ENCODE data around the gene RNF167. TPM values are rescaled to one million over a fixed set of nuclear protein-coding genes. Genes with fewer than 3 reads are reported as not detected.

The RNF167 gene
- total and polyA plus RNA-seq, 2 of the 8 experiments (the other 6 are each of a cell fraction or from before 2014, with no cell fraction given), result 140 to 281 TPM

DNA sequence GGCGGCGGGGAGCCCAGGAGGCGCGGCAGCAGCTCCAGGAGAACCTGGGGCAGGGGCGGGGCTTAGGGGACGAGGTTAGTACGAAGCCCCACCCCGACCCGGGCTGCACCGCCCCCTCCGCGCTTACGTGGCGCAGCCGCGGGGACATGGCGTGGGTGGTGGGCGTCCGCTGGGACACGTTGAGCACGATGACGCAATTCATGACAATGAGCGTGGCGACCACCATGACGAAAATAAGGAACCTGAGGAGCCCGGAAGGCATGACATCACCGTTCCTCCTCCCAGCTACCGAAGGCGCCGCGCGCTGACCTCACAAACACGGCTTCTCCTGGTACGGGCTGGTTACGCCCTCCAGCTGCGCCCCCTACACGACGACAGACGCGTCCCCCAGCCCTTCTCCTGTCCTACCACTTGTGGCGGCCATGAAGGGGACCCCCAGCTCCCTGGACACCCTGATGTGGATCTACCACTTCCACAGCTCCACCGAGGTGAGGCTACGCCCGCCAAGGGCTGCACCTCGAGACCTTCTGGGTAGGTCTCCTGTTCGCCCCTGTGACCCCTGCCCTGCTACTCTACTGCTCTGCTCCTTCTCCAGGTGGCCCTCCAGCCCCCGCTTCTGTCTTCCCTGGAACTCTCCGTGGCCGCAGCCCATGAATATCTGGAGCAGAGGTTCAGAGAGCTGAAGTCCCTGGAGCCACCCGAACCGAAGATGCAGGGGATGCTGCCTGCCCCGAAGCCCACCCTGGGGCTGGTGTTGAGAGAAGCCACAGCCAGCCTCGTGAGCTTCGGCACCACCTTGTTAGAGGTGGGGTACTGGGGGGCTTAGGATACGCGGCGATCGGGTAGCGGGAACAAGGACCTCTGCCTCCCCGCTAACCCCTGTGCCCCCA is 40.5 kb upstream of the RNF167 start, which contains the start of gene C17orf107:
C17orf107 (plus strand) TSS at position 196 of the 890 bp plus-strand sequence; CDS start at position 423, 227 bp downstream.
- Histone ChIP-seq H4K91ac (replicated peaks; ENCODE audit: insufficient read length, low read length) (no peak within 1 kb of the TSS), H2AFZ (ENCODE audit: low read length) (no peak within 1 kb of the TSS; the same call in 1 of the 2 replicates), H2BK20ac (ENCODE audit: low read length) (no peak within 1 kb of the TSS), H3K9ac (replicated peaks in 1 of 4; ENCODE audit: extremely low read depth in 1 of 4, low read depth in 3 of 4, low read length in 3 of 4) (no peak within 1 kb of the TSS; a peak in 1 of 7 replicates), H3K9me3 (ENCODE audit: insufficient read depth in 2 of 2, low read depth in 1 of 2, low read length in 1 of 2) (no peaks in the 10 kb centered on the region), H3K56ac (replicated peaks; ENCODE audit: insufficient read length, low read depth, low read length) (no peak within 1 kb of the TSS), H2BK12ac (ENCODE audit: low read depth, low read length) (0 out of 2 replicates have a peak within 1 kb of the TSS, but pooled peaks have one; percentile 17), H4K5ac (ENCODE audit: insufficient read length, low read depth, low read length) (no peak within 1 kb of the TSS), H3K79me1 (ENCODE audit: low read depth, low read length) (no peaks in the 10 kb centered on the region), H2BK5ac (ENCODE audit: low read depth, low read length) (no peak within 1 kb of the TSS), H4K20me1 (replicated peaks in 1 of 2; ENCODE audit: control insufficient read depth in 1 of 2, insufficient read depth in 2 of 2, low read length in 2 of 2) (peaks cover 0 to 8% of the 10 kb centered on the region in 2 experiments), H2BK15ac (ENCODE audit: low read length) (peak within 1 kb of the TSS; percentile 61; the same call in 1 of the 2 replicates), H3K4me2 (ENCODE audit: insufficient read depth in 1 of 2, low read depth in 2 of 2, low read length in 2 of 2) (peak within 1 kb of the TSS; percentile 51 to 73), H3K4me3 (ENCODE audit: extremely low read depth in 1 of 4, insufficient read depth in 2 of 4, low read depth in 3 of 4, low read length in 4 of 4) (peak within 1 kb of the TSS; percentile 22 to 58 (median 40); a peak in 7 of 8 replicates), H3K4me1 (replicated peaks in 1 of 4; ENCODE audit: control insufficient read depth in 3 of 4, insufficient read depth in 4 of 4, low read length in 3 of 4) (peaks cover 0 to 13% (median 4%) of the 10 kb centered on the region in 4 experiments; a peak in 6 of 7 replicates), H3K23me2 (ENCODE audit: low read depth, low read length) (peaks cover 3% of the 10 kb centered on the region; the same call in 1 of the 2 replicates), H2BK120ac (replicated peaks; ENCODE audit: low read depth, low read length) (no peak within 1 kb of the TSS), H3K79me2 (ENCODE audit: control insufficient read depth in 1 of 2, insufficient read depth in 2 of 2, low read length in 2 of 2) (no peaks in the 10 kb centered on the region), H3K36me3 (ENCODE audit: control insufficient read depth in 2 of 4, insufficient read depth in 4 of 4, low read length in 3 of 4) (peaks cover 0 to 10% (median 5%) of the 10 kb centered on the region in 4 experiments; a peak in 4 of 8 replicates), H2AK5ac (ENCODE audit: low read depth, low read length) (0 out of 2 replicates have a peak within 1 kb of the TSS, but pooled peaks have one; percentile 8), H3K4ac (replicated peaks; ENCODE audit: insufficient read length, low read depth, low read length) (no peak within 1 kb of the TSS), H3K27me3 (replicated peaks in 1 of 4; ENCODE audit: control insufficient read depth in 3 of 4, extremely low read depth in 1 of 4, insufficient read depth in 3 of 4, low read length in 3 of 4) (0 out of 7 replicates have a peak, but pooled peaks cover 0 to 2% (median 0%) of the 10 kb centered on the region in 4 experiments), H3K14ac (ENCODE audit: insufficient read length) (no peak within 1 kb of the TSS), H3K18ac (ENCODE audit: extremely low read depth, low read length) (no peak within 1 kb of the TSS), H3K27ac (ENCODE audit: low read depth, low read length) (no peak within 1 kb of the TSS), H3K23ac (ENCODE audit: insufficient read length) (no peak within 1 kb of the TSS), H4K8ac (ENCODE audit: extremely low read depth, insufficient read depth, low read length) (peak within 1 kb of the TSS; percentile 14)
- POLR2A ChIA-PET (ENCODE audit: partially characterized antibody), result interaction anchor here (0.7 to 6.4 kb wide), 18 partner anchors 9 to 195 kb away, joined by 3 to 49 read pairs (median 4); partner anchors contain the start of genes MED11, PELP1, PFN1 and PLD2
- TF ChIP-seq CREB1 (IDR thresholded peaks at IDR 0.05), result peak; percentile 79
- no peak for TF ChIP-seq HDAC6 (IDR thresholded peaks at IDR 0.05; ENCODE audit: low read depth, low read length)
- 0 out of 2 replicates have a peak, but pooled peaks have one; percentile 30 for TF ChIP-seq CEBPB (IDR thresholded peaks at IDR 0.05; ENCODE audit: low read depth, low read length)
- CTCF ChIA-PET (ENCODE audit: partially characterized antibody), result interaction anchor here (0.5 to 4.4 kb wide), 12 partner anchors 10 to 405 kb away, joined by 3 to 23 read pairs (median 4); no protein-coding TSS in a partner anchor
- 87% methylated on average over 37 of the region's 60 CpGs; no CpG with 5 or more reads in 1 of the 2 experiments for WGBS, 2 experiments (ENCODE audit: extremely low coverage in 1 of 2, insufficient coverage in 1 of 2, insufficient read length in 1 of 2, insufficient replicate concordance in 2 of 2, low coverage in 1 of 2, low lambda C conversion rate in 2 of 2, missing lambda C conversion rate in 1 of 2)
- no peak for DNase-seq (ENCODE audit: low read depth in 1 of 2, low spot score in 2 of 2)
- FAIRE-seq, result no peak
